HepG2 (cell line): ENCODE measurements around the gene DOCK4. TPM values are rescaled to one million over a fixed set of nuclear protein-coding genes. Genes with fewer than 3 reads are reported as not detected.

Experiments used
- KDM5B ChIP-seq: sonication (generic); formaldehyde crosslinking; IDR thresholded peaks from 2 replicates; pipeline ENCODE4 v1.4.0; 2020; ENCODE audit warnings: missing genetic modification reagents, mild to moderate bottlenecking, borderline replicate concordance
- KIAA2018 ChIP-seq: sonication (generic); formaldehyde crosslinking; IDR thresholded peaks from 2 replicates; pipeline ENCODE4 v1.5.0; 2020; ENCODE audit warnings: mild to moderate bottlenecking, missing genetic modification reagents, borderline replicate concordance
- THAP11 ChIP-seq: IDR thresholded peaks from 2 replicates; pipeline ENCODE4 v1.6.1; 2016; ENCODE audit warnings: missing biosample characterization, missing genetic modification reagents
- UBTF ChIP-seq: sonication (generic); formaldehyde crosslinking; IDR thresholded peaks from 2 replicates; pipeline ENCODE4 v1.4.0; 2020; ENCODE audit warnings: mild to moderate bottlenecking, missing genetic modification reagents
- ZBTB43 ChIP-seq: sonication (generic); formaldehyde crosslinking; conservative IDR thresholded peaks from 2 replicates; pipeline ENCODE4 v1.4.0; 2020; ENCODE audit warnings: missing genetic modification reagents
- ZNF556 ChIP-seq: sonication (generic); formaldehyde crosslinking; IDR thresholded peaks from 2 replicates; pipeline ENCODE4 v1.4.0; 2020; ENCODE audit warnings: mild to moderate bottlenecking, missing genetic modification reagents, borderline replicate concordance
- ZNF672 ChIP-seq: sonication (generic); formaldehyde crosslinking; IDR thresholded peaks from 2 replicates; pipeline ENCODE4 v1.8.1; 2022; ENCODE audit warnings: missing genetic modification reagents
- ZSCAN12 ChIP-seq: sonication (generic); formaldehyde crosslinking; IDR thresholded peaks from 2 replicates; pipeline ENCODE4 v1.9.0; 2021; ENCODE audit warnings: mild to moderate bottlenecking, missing genetic modification reagents
- polyA plus RNA-seq, 8 experiments: library from polyadenylated mRNA; depleted of rRNA in 3 of 8; stranded (reverse) in 7 of 8; unstranded in 1 of 8; fragments of >200 nt; fragmentation: Illumina TruSeq in 4 of 8; extraction: Trizol in 4 of 8; gene quantifications; 2 replicates each; pipeline versions ENCODE4 v1.2.1 to v1.2.3, GENCODE V29; 2011 to 2016; ENCODE audit warnings: low read depth in 4 of 8, missing spikeins in 1 of 8, mixed read lengths in 1 of 8; ENCODE audit not compliant: insufficient read depth in 1 of 8
- total RNA-seq, 5 experiments: library from RNA; depleted of rRNA; stranded (reverse); fragments of >200 nt; fragmentation: Illumina TruSeq; extraction: Trizol; gene quantifications; 2 replicates each; pipeline ENCODE4 v1.2.3, GENCODE V29; 2016; ENCODE audit warnings: low read depth in 1 of 5
- TF ChIP-seq, protein P1 (sequence below): IDR thresholded peaks from 2 replicates; pipeline ENCODE4 v1.6.1; 2012; ENCODE audit warnings: low read depth, low read length, improper control_type of control experiment
- TF ChIP-seq, protein P2 (sequence below): sonication (generic); formaldehyde crosslinking; IDR thresholded peaks from 2 replicates; pipeline ENCODE4 v1.8.0; 2022; ENCODE audit warnings: mild to moderate bottlenecking, missing genetic modification reagents; ENCODE audit not compliant: insufficient replicate concordance
- TF ChIP-seq, protein P3 (sequence below): IDR thresholded peaks from 2 replicates; pipeline ENCODE4 v1.6.1; 2016; ENCODE audit warnings: mild to moderate bottlenecking

Gene DOCK4
- total and polyA plus RNA-seq, 2 of the 13 experiments (the other 11 are each of a cell fraction or from before 2014, with no cell fraction given) = 13.5 to 17.4 TPM

- TF ChIP-seq KIAA2018 (CRISPR knock-in tag) = no peak
- TF ChIP-seq, protein P1, sequence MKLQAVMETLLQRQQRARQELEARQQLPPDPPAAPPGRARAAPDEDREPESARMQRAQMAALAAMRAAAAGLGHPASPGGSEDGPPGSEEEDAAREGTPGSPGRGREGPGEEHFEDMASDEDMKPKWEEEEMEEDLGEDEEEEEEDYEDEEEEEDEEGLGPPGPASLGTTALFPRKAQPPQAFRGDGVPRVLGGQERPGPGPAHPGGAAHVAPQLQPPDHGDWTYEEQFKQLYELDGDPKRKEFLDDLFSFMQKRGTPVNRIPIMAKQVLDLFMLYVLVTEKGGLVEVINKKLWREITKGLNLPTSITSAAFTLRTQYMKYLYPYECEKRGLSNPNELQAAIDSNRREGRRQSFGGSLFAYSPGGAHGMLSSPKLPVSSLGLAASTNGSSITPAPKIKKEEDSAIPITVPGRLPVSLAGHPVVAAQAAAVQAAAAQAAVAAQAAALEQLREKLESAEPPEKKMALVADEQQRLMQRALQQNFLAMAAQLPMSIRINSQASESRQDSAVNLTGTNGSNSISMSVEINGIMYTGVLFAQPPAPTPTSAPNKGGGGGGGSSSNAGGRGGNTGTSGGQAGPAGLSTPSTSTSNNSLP = peak; percentile 90
- no peak for TF ChIP-seq KDM5B (CRISPR knock-in tag)
- TF ChIP-seq ZNF672 = no peak
- TF ChIP-seq, protein P2, sequence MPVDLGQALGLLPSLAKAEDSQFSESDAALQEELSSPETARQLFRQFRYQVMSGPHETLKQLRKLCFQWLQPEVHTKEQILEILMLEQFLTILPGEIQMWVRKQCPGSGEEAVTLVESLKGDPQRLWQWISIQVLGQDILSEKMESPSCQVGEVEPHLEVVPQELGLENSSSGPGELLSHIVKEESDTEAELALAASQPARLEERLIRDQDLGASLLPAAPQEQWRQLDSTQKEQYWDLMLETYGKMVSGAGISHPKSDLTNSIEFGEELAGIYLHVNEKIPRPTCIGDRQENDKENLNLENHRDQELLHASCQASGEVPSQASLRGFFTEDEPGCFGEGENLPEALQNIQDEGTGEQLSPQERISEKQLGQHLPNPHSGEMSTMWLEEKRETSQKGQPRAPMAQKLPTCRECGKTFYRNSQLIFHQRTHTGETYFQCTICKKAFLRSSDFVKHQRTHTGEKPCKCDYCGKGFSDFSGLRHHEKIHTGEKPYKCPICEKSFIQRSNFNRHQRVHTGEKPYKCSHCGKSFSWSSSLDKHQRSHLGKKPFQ (CRISPR knock-in tag) = no peak
- no peak; the same call in 1 of the 2 replicates for TF ChIP-seq ZNF556 (CRISPR knock-in tag)
- TF ChIP-seq ZBTB43 (CRISPR knock-in tag) = peak; percentile 99
- TF ChIP-seq THAP11 (CRISPR knock-in tag) = peak; percentile 60; the same call in 1 of the 2 replicates
- no peak for TF ChIP-seq ZSCAN12 (CRISPR knock-in tag)
- no peak for TF ChIP-seq UBTF (CRISPR knock-in tag)
- TF ChIP-seq, protein P3, sequence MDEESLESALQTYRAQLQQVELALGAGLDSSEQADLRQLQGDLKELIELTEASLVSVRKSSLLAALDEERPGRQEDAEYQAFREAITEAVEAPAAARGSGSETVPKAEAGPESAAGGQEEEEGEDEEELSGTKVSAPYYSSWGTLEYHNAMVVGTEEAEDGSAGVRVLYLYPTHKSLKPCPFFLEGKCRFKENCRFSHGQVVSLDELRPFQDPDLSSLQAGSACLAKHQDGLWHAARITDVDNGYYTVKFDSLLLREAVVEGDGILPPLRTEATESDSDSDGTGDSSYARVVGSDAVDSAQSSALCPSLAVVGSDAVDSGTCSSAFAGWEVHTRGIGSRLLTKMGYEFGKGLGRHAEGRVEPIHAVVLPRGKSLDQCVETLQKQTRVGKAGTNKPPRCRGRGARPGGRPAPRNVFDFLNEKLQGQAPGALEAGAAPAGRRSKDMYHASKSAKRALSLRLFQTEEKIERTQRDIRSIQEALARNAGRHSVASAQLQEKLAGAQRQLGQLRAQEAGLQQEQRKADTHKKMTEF = peak; percentile 46; the same call in 1 of the 2 replicates
These were observed 12.2 kb downstream of the DOCK4 start (continued) for GRCh38 chr7:112193915-112194502.
